ENCODE measurements around the gene ROM1.
"Not testable (repeated sequence)": the region's sequence is repeated elsewhere in the genome, so short reads cannot be mapped to it uniquely, and the experiment has no call there.

The ROM1 gene

GRCh38 chr11:62610814-62611704 is 2.0 kb upstream of the ROM1 start:
- DNase-seq = no peak

GRCh38 chr11:62611705-62612365 is 1.2 kb upstream of the ROM1 start:
- DNase-seq = no peak

GRCh38 chr11:62613291-62613778 is 278 bp downstream of the ROM1 start:
- no peak for DNase-seq

GRCh38 chr11:62614275-62614674 is 1.2 kb downstream of the ROM1 start:
- DNase-seq = no peak

- DNase-seq = no peak
These were observed 2.5 kb downstream of the ROM1 start for GRCh38 chr11:62615521-62615920.

GRCh38 chr11:62616957-62617356 is 3.9 kb downstream of the ROM1 start:
- not testable (repeated sequence) for DNase-seq

GRCh38 chr11:62621027-62621566 is 8.0 kb downstream of the ROM1 start:
- no peak for DNase-seq

GRCh38 chr11:62621567-62622470 is 8.8 kb downstream of the ROM1 start, which contains the start of gene B3GAT3:
Gene B3GAT3, minus strand, starts transcription at chr11:62621986. Its CDS starts 39 bp downstream, at chr11:62621947.
- peak; percentile 99 for DNase-seq

- DNase-seq = no peak
These were observed 9.5 kb downstream of the ROM1 start for GRCh38 chr11:62622476-62623089.

GRCh38 chr11:62627713-62628112 is 14.7 kb downstream of the ROM1 start:
- DNase-seq = no peak

- DNase-seq = no peak
These were observed 19.4 kb downstream of the ROM1 start for GRCh38 chr11:62632492-62632891.

- DNase-seq = no peak
These were observed 31.2 kb downstream of the ROM1 start for GRCh38 chr11:62644220-62644619.

GRCh38 chr11:62645671-62645945 is 32.6 kb downstream of the ROM1 start:
- no peak for DNase-seq

- DNase-seq = peak; percentile 100
These were observed 33.1 kb downstream of the ROM1 start, which contains the start of gene GANAB for GRCh38 chr11:62645946-62646824. Gene GANAB, minus strand, starts transcription at chr11:62646613. Its CDS starts 14 bp downstream, at chr11:62646599.

- no peak for DNase-seq
These were observed 34.0 kb downstream of the ROM1 start for GRCh38 chr11:62646825-62647608.

GRCh38 chr11:62647609-62648005 is 34.5 kb downstream of the ROM1 start:
- no peak for DNase-seq

GRCh38 chr11:62648185-62648966 is 35.3 kb downstream of the ROM1 start:
- no peak for DNase-seq

GRCh38 chr11:62648967-62649364 is 35.9 kb downstream of the ROM1 start:
- no peak for DNase-seq

- DNase-seq = no peak
These were observed 36.4 kb downstream of the ROM1 start for GRCh38 chr11:62649486-62649885.

GRCh38 chr11:62650283-62650682 is 37.2 kb downstream of the ROM1 start:
- not testable (repeated sequence) for DNase-seq
